Stimulated activated CD8-positive, alpha-beta memory T cell treated with anti-CD3 and anti-CD28 coated beads, Interleukin-15, amount 100 ng/mL, for 48 hours (primary cell): ENCODE data around the gene CAVIN4.

Experiments
- DNase-seq, 2 donors: peaks; one replicate each; pipeline ENCODE4 v3.0.0-alpha.2; 2020; ENCODE audit warnings: low read depth in 2 of 2

The CAVIN4 gene

GRCh38 chr9:100577776-100578448 lies at the start of gene CAVIN4:
CAVIN4 (plus strand) TSS chr9:100578079; CDS start chr9:100578144, 65 bp downstream.
- no peak for DNase-seq

DNA sequence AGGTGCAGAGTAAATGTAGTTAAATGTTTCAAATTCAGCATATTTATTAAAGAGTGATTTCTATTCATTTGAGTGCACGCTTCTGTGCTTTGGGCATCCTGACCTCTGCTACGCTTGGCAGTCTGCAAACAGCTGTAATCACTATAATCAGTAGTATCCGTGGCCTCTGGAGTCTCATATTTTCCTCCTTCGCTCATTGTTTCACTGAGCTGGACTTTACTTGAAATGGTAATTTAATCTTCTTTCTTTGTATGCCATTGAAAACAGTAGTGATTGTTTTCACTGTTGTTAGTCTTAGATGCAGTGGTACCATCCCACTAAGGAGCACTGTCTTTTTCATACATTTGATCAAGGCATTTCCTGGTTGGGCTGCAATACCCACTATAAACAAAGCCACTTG lies 43.5 kb upstream of the CAVIN4 start:
- DNase-seq = no peak

DNA sequence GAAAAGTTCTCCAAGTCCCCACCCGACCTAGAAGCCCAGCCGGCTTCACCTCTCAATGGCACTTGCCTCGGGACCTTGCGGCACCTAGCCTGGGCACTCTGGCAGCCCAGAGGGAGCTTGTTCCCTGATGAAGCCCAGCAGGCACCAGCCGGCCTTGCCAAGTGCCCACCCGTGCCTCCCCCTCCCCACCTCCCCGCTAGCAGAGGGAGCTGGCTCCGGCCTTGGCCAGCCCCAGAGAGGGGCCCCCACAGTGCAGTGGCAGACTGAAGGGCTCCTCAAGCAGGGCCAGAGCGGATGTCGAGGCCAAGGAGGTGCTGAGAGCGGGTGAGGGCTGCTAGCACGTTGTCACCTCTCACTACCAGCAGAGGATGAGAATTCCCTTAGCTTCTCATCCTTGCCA lies 37.6 kb upstream of the CAVIN4 start:
- no peak for DNase-seq

DNA sequence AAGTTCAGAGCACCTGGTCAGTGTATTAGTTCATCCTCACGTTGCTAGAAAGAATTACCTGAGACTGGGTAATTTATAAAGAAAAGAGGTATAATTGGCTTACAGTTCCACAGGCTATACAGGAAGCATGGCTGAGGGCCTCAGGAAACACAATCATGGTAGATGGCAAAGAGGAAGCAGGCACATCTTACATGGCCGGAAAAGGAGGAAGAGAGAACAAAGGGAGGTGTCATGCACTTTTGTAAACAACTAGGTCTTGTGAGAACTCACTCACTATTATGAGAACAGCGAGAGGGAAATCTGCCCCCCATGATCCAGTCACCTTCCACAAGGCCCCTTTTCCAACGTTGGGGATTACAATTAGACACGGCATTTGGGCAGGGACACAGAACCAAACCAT lies 28.8 kb upstream of the CAVIN4 start:
- DNase-seq = no peak

DNA sequence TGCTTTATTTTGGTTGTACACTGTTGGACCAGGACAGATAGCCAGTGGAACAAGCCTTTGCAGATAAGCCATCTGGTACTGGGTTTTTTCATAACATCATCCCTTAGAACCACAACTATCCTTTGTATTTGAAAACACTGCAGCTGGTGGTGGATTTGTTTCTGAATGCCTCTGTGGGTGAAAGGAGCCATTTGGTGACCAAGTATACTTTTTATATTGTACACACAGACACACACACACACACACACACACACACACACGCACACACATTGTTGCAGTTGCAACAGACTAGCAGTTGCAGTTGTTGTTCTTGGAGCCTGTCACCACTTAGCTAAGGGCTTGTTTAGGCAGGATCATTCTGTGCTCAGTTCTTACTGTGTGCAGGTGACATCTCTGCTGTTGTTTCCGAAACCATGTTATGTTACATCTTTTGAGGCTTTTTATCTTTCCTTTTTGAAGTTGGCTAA lies 22.9 kb upstream of the CAVIN4 start:
- DNase-seq = no peak

DNA sequence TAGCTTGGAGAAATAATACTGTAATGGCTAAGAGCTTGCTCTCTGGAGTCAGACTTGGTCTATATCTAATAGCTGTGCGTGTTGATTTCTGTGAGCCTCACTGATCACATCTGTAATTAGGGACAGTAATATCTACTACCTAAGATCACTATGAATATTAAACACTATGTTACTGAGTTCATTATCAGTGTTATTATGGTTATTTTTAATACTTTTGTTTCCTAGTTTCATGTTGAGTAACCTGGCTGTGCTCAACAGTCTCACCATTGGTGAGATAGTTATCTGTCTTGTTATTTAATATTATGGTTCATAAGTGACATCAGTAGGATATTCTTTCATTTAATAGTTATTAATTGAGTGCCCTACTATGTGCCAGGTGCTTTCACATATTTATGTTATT lies 22.4 kb upstream of the CAVIN4 start:
- no peak for DNase-seq

DNA sequence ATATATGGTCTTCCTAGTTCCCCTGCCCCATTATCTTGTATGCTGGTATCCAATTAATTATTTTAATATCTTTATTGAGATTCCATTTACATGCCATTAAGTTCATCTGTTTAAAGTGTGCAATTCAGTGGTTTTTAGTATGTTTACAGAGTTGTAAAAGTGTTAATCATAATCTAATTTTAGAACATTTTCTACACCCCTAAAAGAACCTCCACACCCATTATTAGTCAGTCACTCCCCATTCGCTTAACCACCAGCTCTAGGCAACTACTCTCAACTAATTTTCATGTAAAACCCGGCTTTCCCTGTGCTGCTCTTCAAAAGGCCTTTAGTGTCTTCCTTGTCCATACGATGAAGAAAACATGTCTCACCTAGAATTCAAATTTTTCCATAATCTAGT lies 20.8 kb upstream of the CAVIN4 start:
- DNase-seq = no peak

DNA sequence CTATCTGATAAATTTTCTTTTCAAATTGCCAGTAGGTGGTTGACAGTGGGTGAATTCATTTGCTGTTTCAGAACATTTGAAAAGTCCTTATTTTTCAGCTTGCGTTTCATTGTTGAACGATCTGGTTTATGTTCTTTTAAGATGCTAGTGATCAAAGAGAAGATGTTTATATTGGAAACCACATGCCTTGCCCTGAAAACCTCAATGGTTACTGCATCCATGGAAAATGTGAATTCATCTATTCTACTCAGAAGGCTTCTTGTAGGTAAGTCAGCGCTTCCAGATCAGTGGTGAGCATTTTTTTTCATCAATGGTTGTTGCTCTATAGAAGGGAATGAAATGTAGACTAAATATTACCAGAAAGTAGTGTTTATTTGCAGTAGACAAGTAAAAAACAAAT lies 16.6 kb upstream of the CAVIN4 start:
- DNase-seq = no peak

GRCh38 chr9:100567856-100568255 lies 10.0 kb upstream of the CAVIN4 start:
- DNase-seq = no peak

DNA sequence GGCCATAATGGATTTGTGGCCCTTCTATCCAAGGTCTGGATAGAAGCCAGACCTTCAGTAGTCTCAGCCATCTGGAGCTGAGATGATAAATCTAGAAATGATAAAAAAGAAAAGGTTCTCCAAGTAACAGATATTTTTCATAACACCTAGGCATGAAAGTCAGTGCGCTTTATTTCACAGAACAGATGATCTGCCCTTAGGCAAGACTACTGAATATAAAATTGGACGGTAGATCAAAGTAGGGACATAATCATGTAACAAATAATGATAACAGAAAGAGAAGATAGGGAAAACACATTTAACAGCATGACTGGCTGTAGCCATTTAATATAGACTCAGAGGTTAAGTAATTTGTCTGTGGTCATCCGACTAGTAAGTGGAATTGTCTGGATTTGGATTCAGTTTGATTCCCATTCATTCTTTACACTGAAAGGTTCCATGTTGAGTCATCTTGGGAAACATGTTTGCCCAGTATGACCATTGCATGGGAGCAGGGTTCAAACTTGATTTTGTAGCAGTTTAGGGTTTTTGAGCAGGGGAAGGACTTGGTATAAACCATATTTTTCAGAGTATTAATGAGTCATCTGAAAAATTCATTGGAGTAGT lies 4.1 kb upstream of the CAVIN4 start:
- DNase-seq = no peak

DNA sequence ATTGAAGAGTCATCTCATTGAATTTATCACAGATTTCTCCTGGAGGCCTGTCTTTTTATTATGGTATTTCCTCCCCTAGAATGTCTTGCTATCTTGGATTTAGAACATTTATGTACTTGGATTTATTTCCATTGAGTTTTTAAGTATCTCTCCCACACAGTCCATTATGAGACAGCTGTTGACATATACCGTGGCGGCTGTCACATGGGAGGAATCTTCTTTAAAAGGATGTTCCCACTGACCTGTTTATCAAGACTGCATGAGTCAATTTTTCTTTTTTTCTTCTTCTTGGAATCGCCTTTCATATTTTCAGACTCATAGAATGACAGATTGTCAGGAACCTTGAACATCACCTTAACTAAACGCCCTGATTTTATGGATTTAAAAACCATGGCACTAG lies 2.9 kb upstream of the CAVIN4 start:
- DNase-seq = no peak

DNA sequence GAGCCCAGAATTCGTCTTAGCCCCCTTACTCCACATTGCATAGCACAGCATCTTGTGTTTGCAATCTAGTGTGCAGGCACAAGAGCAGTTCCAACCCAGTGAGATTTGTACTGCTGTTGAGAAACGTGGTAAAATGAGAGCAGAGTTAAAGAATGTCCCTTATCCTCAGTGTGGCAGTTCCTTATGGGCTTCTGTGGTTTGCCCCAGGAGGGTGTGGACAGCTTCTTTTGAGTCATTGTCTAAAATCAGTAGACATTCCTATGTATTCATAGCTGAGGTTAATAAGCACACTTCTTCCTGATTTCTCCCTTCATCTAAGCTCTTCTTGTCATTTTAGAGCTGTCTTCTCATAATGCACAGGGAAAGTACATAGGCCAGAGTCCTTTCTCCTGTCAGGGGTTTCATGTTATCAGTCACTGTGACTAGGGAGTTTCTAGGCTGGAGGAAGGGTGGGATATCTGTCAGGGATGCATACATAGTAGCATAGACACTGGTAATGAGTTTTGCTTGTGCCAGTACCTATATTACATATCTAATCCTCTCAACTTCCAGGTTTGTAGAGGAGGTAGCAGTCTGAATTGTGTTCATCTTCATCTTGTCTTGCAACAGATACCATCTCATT lies 2.0 kb upstream of the CAVIN4 start:
- DNase-seq = no peak

GRCh38 chr9:100578610-100579009 lies 731 bp downstream of the CAVIN4 start:
- DNase-seq = no peak

DNA sequence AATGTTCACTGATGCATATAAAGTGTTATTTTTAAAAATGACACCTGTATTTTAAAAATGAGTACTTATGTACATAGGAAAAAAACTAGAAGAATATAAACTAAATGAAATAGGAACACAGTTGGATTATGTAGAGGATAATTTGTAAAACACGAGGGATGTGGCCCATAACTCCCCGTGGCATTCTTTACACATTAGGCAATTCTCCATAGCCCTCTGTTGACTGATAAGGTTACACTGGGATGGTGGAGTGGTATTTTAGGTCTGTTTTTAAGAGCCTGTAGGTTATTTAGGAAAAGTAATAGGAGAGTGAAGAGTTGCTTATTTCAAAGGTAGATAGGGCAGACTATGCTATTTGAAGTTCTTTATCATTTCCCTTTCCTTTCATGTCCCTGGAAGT lies 1.8 kb downstream of the CAVIN4 start:
- no peak for DNase-seq

DNA sequence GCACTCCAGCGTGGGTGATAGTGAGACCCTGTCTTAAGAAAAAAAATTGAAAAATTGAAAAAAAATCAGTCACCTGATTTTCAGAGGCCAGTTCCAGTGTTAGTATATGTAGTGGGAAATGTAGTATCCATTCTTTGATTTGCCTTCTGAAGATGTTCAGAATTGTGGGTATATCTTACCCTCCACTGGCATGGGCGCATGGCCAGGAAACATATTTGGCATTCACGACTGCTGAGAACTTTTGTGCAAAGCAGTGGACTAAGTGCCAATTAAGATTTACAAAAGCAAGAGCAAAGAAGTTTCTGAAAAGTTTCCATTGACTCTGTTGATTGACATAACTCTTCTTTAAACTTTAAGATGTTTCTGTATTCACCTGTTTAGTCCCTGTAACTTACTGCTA lies 2.4 kb downstream of the CAVIN4 start:
- DNase-seq = no peak

DNA sequence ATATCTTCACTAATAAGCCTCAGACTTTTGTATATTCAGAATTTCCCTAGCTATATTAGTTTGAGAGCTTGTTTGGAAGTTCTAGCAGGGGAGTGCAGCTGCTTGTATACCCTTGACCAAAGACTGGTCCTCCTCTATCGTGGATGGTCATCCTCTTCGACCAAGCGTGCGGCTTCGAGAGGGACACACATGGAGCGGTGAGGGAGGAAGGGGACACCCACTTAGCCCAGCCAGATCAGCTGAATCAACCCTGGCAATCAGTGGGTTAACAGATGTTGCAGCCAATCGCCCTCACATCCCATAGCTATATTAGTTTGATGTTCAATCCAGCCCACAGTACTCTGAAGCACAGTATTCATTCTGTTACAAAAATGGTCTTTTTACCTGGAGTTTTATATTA lies 3.2 kb downstream of the CAVIN4 start:
- DNase-seq = no peak

- DNase-seq = no peak
These were observed 3.8 kb downstream of the CAVIN4 start for GRCh38 chr9:100581661-100582060.

DNA sequence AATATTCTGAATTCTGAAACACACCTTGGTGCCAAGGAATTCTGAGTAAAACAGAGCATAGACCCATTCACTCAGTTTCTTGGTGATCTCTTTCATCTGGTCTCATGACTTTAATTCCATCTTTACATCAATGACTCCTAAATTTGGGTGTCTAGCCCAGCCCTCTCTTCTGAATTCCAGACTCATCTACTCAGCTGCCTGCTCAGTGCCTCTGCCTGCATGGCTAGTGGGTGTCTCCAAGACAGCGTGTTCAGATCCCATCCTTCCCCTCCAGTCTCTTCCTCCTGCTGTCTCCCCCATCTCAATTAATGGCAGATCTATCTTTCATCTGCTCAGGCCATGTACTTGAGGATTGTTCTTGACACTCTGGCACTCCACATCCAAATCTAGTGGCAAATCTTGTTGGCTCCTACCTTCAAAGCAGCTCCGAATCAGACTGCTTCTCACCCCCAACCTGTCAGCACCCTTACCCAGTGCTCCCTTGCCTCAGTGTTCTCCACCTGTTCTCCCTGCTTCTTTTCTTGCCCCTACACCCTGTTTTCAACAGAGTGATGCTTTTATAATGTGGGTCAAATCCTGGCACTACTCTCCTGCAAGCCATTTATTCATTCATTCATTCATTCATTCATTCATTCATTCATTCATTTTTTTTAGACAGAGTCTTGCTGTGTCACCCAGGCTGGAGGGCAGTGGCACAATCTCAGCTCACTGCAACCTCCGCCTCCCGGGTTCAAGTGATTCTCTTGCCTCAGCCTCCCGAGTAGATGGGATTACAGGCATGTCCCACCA lies 5.3 kb downstream of the CAVIN4 start:
- DNase-seq = no peak

- DNase-seq = no peak
These were observed 7.1 kb downstream of the CAVIN4 start for GRCh38 chr9:100584951-100585350.

DNA sequence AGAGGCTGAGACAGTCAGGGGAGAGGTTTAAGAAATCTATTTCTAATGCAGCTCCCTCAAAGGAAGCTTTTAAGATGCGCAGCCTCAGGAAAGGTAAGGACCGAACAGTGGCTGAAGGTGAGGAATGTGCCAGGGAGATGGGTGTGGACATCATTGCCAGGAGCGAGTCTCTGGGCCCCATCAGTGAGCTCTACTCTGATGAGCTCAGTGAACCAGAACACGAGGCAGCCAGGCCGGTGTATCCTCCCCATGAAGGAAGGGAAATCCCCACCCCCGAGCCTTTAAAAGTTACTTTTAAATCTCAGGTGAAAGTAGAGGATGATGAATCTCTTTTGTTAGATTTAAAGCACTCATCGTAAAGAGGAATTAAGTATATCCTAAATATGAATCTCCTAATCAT lies 8.2 kb downstream of the CAVIN4 start:
- DNase-seq = no peak

DNA sequence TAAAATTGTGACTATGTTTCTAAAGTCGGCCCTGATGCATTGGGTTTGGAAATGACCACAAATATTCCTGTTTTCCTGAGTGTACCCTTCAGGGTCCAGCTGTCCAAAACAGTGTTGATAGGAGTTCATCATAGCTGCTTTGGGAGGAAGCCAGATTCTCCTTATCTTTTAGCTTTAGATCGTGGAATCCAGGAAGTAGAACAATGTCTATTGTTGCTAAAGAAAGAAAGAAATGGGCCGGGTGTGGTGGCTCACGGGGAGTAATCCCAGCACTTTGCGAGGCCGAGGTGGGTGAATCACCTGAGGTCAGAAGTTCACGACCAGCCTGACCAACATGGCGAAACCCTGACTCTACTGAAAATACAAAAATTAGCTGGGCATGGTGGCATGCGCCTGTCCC lies 9.5 kb downstream of the CAVIN4 start:
- no peak for DNase-seq

GRCh38 chr9:100589582-100589981 lies 11.7 kb downstream of the CAVIN4 start:
- no peak for DNase-seq

DNA sequence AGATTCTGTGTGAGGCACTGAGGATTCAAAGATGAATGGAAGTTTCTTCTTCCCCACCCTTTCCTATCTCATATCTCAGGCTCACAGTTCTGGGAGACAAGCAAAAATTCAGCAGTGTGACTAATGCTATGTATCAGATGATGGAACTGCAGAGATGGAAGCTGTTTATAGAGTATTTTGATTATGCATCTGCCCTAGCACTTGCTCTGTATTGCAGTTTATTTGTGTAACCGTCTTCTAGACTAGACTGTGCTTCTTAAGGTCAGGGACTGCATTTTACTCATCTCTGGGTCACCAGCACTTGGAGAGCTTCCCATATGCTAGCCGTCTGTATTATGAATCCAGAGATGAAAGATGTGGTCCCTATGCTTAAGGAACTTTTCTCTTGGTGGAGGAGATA lies 12.6 kb downstream of the CAVIN4 start:
- DNase-seq = no peak
